Muscle layer of duodenum (tissue), 2 donors: ENCODE results near the gene MIX23.

Experiments
- H3K27ac ChIP-seq: one replicate; pipeline ENCODE4 v1.7.0; 2013; ENCODE audit warnings: mild to moderate bottlenecking, low read length
- H3K27me3 ChIP-seq: one replicate; pipeline ENCODE4 v1.7.0; 2013; ENCODE audit warnings: low read depth, mild to moderate bottlenecking, control low read depth, low read length
- H3K36me3 ChIP-seq, 2 donors: one replicate each; pipeline ENCODE4 v1.7.0; 2013; ENCODE audit warnings: low read length in 2 of 2, control low read depth in 1 of 2, mild to moderate bottlenecking in 1 of 2; ENCODE audit not compliant: insufficient read depth in 2 of 2, control insufficient read depth in 1 of 2
- H3K4me1 ChIP-seq, 2 donors: one replicate each; pipeline ENCODE4 v1.7.0; 2013; ENCODE audit warnings: low read length in 2 of 2, mild to moderate bottlenecking in 2 of 2, control low read depth in 1 of 2, moderate library complexity in 1 of 2; ENCODE audit not compliant: insufficient read depth in 2 of 2, control insufficient read depth in 1 of 2
- H3K4me3 ChIP-seq, 2 donors: one replicate each; pipeline ENCODE4 v1.7.0; 2013; ENCODE audit warnings: low read length in 2 of 2, low read depth in 1 of 2, mild to moderate bottlenecking in 1 of 2
- H3K9me3 ChIP-seq, 2 donors: one replicate each; pipeline ENCODE4 v1.7.0; 2013; ENCODE audit warnings: low read length in 2 of 2, control low read depth in 1 of 2, mild to moderate bottlenecking in 1 of 2; ENCODE audit not compliant: control insufficient read depth in 1 of 2
- donor health status: healthy.

Gene MIX23

DNA sequence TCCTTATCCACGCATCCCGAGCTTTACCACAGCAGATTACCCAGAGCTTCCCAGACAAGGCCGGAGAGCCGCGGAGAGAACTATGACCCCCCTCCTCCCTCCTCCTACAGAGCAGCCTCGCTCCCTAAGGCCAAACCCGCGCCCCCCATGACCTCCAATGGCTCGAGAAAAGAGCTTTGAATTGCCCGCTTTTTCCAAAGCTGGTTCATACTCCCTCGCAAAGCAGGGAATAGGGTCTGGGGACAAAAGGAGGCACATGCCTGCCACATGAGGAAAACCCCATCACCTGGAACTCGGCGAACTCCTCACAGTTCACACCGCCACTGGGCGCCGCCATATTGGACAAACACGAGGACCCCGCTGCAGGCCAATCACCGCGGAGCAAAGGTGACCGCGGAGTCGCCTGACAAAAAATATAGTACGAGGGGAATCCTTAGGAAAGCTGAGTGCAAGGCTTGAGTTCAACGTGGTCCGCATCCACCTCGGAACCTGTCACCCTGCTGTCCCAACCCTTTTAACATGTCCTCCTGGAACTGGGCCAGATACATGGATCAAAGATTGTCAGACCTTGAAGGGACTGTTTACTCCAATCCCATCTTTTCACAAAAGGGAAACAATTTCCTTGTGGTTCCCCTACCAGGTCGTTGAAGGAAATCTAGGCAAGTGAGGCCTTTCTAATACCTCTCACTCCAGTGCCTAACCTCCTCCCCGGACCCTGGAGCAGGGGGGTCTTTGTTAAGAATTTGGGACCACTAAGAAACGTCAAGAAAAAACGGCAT, at the start of gene MIX23:
MIX23 (minus strand) TSS at position 344 of the 779 bp plus-strand sequence; CDS start at position 337, 7 bp downstream.
- H3K9me3 ChIP-seq: no peaks in the 10 kb centered on the region
- no peaks in the 10 kb centered on the region for H3K27me3 ChIP-seq
- H3K4me1 ChIP-seq: peaks cover 10 to 21% of the 10 kb centered on the region in 2 donors
- H3K36me3 ChIP-seq: peaks cover 0 to 8% of the 10 kb centered on the region in 2 donors
- peak within 1 kb of the TSS; percentile 95 to 100 for H3K4me3 ChIP-seq
- peak within 1 kb of the TSS; percentile 98 for H3K27ac ChIP-seq

DNA sequence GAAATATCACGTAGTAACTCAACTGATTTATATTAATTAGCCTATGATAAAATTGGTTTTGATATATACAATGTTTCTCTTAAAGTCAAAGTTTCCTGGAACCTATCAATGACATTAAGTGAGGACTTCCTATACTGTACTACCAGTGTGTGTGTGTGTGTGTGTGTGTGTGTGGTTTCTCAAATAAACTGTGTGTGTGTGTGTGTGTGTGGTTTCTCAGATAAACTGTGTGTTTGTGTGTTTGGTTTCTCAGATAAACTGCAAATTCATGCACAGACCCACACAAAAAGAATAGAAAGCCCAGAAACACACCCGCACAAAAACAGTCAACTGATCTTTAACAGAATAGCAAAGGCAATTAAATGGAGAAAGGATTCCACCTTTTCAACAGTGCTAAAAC, 47.3 kb upstream of the MIX23 start:
- Histone ChIP-seq H3K4me1 (no peaks in the 10 kb centered on the region), H3K36me3 (peaks cover 33 to 50% of the 10 kb centered on the region in 2 donors), H3K27ac (no peak overlapping the region)

DNA sequence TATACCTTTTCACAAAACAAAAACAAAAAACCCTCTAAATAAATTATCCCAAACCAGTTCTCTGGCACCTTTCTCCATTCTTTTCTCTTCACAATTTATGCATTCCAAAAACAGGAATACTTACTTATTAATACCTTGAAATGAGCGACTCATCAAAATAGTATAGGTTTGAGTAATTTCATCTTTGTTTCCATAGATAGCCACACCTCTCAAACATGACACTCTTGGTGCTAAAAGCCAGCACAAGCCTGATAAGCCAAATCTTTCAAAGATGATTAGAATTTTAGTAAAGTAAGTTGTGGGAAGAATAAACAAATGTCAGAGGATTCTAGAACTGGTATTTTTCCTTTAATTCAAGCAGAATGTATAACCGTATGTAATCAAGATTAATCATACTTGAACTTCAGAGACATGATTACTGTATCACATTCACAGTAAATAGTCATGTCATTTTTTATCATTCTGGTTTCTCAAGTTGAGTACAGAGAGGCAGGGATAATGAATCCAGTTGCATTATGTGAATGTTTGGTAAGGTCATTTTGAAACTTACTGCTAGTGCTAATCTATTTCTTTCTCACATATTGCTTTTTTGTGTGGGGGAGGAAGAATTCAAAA, 44.9 kb upstream of the MIX23 start:
- Histone ChIP-seq H3K4me3 (no peak overlapping the region), H3K9me3 (no peaks in the 10 kb centered on the region), H3K27ac (no peak overlapping the region), H3K4me1 (no peaks in the 10 kb centered on the region), H3K36me3 (peaks cover 29 to 58% of the 10 kb centered on the region in 2 donors), H3K27me3 (no peaks in the 10 kb centered on the region)

More for the DNA sequence above, 47.3 kb upstream of the MIX23 start:
- Histone ChIP-seq H3K4me3 (no peak overlapping the region), H3K9me3 (no peaks in the 10 kb centered on the region), H3K27me3 (no peaks in the 10 kb centered on the region)

DNA sequence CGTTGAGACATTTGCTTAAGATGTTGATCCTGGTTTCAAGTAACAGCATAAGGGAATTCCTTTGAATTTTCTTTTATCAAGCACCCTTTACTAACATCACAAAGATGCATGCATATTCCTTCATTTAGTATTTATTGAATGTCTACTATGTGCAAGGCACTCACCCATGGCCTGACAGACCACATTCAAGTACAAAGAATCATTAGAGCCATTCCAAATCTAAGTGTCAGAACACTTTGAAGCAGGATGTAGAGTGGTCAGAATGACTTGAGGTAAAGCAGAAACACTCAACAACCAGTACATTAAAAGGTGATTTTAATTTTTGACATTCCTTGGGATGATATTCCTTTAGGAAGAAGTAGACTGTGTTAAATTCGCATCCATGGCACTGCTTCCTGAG, 38.8 kb upstream of the MIX23 start:
- Histone ChIP-seq H3K36me3 (peaks cover 25 to 41% of the 10 kb centered on the region in 2 donors), H3K4me1 (peaks cover 0 to 6% of the 10 kb centered on the region in 2 donors), H3K27ac (no peak overlapping the region), H3K4me3 (no peak overlapping the region), H3K27me3 (no peaks in the 10 kb centered on the region), H3K9me3 (no peaks in the 10 kb centered on the region)

DNA sequence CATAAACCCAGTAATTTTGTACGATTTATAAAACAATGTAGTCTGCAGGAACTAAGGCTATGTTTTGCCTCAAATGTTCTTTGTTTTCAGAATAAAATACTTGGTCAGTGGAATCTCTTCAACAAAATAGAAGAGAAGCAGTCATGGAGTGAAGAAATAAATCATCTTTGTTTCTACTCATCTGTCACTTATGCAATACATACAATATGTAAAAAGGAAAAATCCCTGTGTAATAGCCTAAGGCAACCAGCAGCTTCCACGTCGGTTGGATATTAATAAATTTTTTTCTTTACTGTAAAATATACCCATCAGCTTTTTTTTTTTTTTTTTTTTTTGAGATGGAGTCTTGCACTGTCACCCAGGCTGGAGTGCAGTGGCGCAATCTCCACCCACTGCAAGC, 38.1 kb upstream of the MIX23 start:
- Histone ChIP-seq H3K9me3 (no peaks in the 10 kb centered on the region), H3K4me1 (peaks cover 0 to 8% of the 10 kb centered on the region in 2 donors)

DNA sequence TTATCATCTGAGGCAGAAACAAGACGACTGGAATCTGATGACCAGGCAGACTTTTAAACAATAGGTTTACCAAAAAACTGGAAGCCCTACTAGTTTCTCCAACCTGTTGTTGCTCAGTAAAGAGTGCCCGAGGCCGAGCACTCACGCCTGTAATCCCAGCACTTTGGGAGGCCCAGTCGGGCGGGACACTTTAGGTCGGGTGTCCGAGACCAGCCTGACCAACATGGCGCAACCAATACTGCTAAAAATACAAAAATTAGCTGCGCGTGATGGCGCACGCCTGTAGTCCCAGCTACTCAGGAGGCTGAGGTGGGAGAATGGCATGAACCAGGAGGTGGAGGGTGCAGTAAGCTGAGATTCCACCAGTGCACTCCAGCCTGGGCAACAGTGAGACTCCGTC, 33.9 kb upstream of the MIX23 start:
- H3K36me3 ChIP-seq: peaks cover 7% of the 10 kb centered on the region in 2 donors
- peak overlapping the region; percentile 86 to 94 for H3K4me3 ChIP-seq
- peak overlapping the region; percentile 90 for H3K27ac ChIP-seq
- H3K4me1 ChIP-seq: peaks cover 4 to 25% of the 10 kb centered on the region in 2 donors
- H3K27me3 ChIP-seq: no peaks in the 10 kb centered on the region
- H3K9me3 ChIP-seq: no peaks in the 10 kb centered on the region

More for the DNA sequence above, 38.1 kb upstream of the MIX23 start:
- Histone ChIP-seq H3K4me3 (no peak overlapping the region), H3K27me3 (no peaks in the 10 kb centered on the region), H3K27ac (no peak overlapping the region), H3K36me3 (peaks cover 17 to 34% of the 10 kb centered on the region in 2 donors)

DNA sequence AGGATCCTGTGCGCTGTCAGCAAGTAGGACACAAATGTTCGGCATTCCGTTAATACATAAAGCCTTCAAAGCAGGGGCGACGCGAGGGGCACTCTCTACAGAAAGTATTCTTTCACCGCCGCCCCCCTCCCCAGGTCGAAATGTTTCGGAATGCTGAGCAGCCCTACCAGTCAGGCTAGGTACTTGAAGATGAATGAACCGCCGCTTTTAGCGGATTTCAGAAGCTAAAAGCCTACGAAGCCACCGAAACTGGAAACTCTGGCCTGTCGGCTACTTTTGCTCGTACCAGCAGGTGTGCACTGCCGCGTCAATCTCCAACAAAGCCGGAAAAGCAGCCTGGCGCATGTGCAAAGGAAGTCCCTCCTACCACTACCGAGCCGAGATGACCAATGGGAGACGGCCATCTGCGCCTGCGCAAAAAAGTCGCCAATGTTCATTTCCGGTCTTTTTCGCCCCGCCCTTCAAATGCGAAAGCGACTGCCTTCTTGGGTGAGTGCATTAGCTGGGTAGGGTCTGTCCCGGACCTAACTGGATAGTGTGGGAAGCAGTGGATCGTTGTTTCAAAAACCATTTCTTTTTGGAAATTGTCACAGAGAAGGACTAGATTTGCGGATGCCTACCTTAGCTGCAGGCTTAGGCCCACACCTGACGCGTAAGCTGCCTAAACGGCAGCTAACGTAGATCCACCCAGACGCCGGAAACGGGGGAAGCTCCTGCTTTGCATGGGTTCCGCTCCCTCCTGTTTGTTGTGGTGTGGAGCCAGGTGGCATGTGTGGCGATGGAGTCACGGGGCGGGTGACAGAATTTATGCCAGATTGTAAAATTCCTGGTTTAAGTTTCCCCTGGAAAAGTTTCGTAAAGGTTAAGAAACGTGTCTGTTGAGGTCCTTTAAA, 33.0 kb upstream of the MIX23 start, which contains the start of gene WDR5B:
WDR5B (minus strand) TSS at position 301 of the 893 bp plus-strand sequence. CDS start 534 bp downstream, outside the sequence.
- Histone ChIP-seq H3K9me3 (no peaks in the 10 kb centered on the region), H3K4me3 (peak within 1 kb of the TSS; percentile 86 to 94), H3K36me3 (peaks cover 7 to 8% of the 10 kb centered on the region in 2 donors), H3K4me1 (peaks cover 4 to 25% of the 10 kb centered on the region in 2 donors), H3K27me3 (no peaks in the 10 kb centered on the region), H3K27ac (peak within 1 kb of the TSS; percentile 90)

DNA sequence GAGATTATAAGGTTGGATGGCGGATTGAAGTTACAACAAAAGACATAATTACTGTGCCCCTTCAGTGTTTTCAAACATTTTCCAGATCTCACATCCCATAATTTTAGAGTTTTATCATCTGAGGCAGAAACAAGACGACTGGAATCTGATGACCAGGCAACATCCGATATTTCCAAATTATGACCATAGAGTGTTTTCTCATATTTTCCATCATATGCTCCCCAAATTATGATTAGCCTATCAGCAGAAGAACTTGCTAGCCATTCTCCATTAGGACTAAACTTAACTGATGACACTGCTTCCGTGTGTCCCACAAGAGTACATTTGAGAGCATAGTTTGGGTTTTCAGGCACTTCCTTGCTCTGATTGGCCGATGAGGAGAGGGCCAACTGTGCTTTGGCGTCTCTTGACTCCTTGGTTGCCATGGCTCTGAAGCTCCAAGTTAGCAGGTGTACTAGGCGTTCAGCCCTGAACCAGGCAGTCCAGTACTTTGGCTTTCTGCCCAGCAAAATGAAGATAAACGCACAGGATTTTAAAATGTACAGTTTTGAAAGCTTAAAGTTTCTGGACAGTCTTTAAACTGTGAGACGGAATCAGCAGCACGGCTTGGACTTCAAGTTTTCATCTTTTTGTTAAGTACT, 32.2 kb upstream of the MIX23 start:
- H3K4me1 ChIP-seq: peaks cover 4 to 25% of the 10 kb centered on the region in 2 donors

DNA sequence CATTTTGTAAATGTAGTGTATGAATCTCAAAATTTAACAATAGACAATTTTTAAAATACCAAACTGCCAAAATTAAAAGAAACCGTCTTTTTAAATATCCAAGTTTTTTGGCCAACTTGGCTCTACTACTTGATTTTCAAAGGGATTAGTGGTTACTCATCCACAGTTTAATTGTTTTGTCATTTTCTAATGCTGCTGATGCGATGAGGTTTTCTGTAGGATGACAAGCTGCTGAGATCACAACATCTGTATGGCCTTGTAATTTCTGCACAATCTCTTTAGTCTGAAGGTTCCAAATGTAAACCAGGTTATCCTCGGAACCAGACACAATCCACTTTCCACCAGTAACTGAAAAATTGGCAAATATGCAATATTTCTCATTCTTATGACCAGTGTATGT, 31.4 kb upstream of the MIX23 start:
- Histone ChIP-seq H3K27ac (no peak overlapping the region), H3K4me1 (peaks cover 4 to 25% of the 10 kb centered on the region in 2 donors), H3K27me3 (no peaks in the 10 kb centered on the region), H3K9me3 (no peaks in the 10 kb centered on the region), H3K36me3 (peaks cover 15 to 24% of the 10 kb centered on the region in 2 donors), H3K4me3 (no peak overlapping the region)

More for the DNA sequence above, 32.2 kb upstream of the MIX23 start:
- peak overlapping the region; percentile 86 to 94 for H3K4me3 ChIP-seq
- H3K36me3 ChIP-seq: peaks cover 10 to 16% of the 10 kb centered on the region in 2 donors
- H3K9me3 ChIP-seq: no peaks in the 10 kb centered on the region
- H3K27me3 ChIP-seq: no peaks in the 10 kb centered on the region
- peak overlapping the region; percentile 90 for H3K27ac ChIP-seq

DNA sequence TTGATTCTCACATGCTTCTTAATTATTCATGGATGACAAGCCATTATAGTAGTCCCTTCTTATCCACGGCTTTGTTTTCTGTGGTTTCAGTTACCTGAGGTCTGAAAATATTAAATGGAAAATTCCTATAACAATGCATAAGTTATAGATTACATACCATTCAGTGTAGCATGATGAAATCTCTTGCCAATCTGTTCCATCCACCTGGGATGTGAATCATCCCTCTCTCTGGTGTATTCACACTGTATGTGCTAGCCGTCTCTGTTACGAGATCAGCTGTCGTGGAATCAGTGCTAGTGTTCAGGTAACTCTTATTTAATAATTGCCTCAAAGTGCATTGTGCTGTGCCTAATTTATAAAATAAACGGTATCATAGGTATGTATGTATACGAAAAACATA, 27.6 kb upstream of the MIX23 start:
- Histone ChIP-seq H3K4me3 (no peak overlapping the region), H3K27ac (no peak overlapping the region), H3K36me3 (peaks cover 32 to 60% of the 10 kb centered on the region in 2 donors)

More for the DNA sequence above, 27.6 kb upstream of the MIX23 start:
- Histone ChIP-seq H3K27me3 (no peaks in the 10 kb centered on the region), H3K9me3 (no peaks in the 10 kb centered on the region), H3K4me1 (peaks cover 4 to 17% of the 10 kb centered on the region in 2 donors)
